Measurements from ENCODE around the gene FKBP14. TPM values are rescaled to one million over a fixed set of nuclear protein-coding genes. Genes with fewer than 3 reads are reported as not detected.
"Not testable (repeated sequence)": the region's sequence is repeated elsewhere in the genome, so short reads cannot be mapped to it uniquely, and the experiment has no call there.

FKBP14 gene
- total and polyA plus RNA-seq, 8 donors, result 3.3 to 12.7 (median 6.0) TPM

- WGBS, 2 donors, result 90 to 94% methylated on average over 12 of the region's 12 CpGs
- Histone ChIP-seq H3K27me3 (no peaks in the 10 kb centered on the region), H3K9me3 (no peaks in the 10 kb centered on the region), H3K4me3 (no peak overlapping the region), H3K4me1 (no peaks in the 10 kb centered on the region), H3K36me3 (no peaks in the 10 kb centered on the region), H3K27ac (no peak overlapping the region)
- FAIRE-seq, result no peak
- intact Hi-C loops (cut with DNase I), result no loop called here
- no peak for TF ChIP-seq CTCF (IDR thresholded peaks at IDR 0.05)
- DNase-seq, result no peak
- no peak for ATAC-seq
Measured at GRCh38 chr7:29968683-29969395, 57.7 kb downstream of the FKBP14 start.

- H3K27me3 ChIP-seq, result no peaks in the 10 kb centered on the region
- H3K9me3 ChIP-seq, result no peaks in the 10 kb centered on the region
- H3K36me3 ChIP-seq, result no peaks in the 10 kb centered on the region
- H3K27ac ChIP-seq, result no peak overlapping the region
- WGBS, 2 donors, result 73 to 85% methylated on average over 3 of the region's 3 CpGs
- H3K4me3 ChIP-seq, result no peak overlapping the region
- TF ChIP-seq CTCF (IDR thresholded peaks at IDR 0.05), result no peak
- no peak for ATAC-seq
- DNase-seq, result no peak
- intact Hi-C loops (cut with DNase I), result no loop called here
- no peaks in the 10 kb centered on the region for H3K4me1 ChIP-seq
- no peak for FAIRE-seq
Measured at GRCh38 chr7:29965030-29965429, 61.5 kb downstream of the FKBP14 start.

- peak; percentile 87 for FAIRE-seq
- intact Hi-C loops (cut with DNase I), result no loop called here
Measured at GRCh38 chr7:29962035-29962434, 64.5 kb downstream of the FKBP14 start.

GRCh38 chr7:29961611-29962010, 64.9 kb downstream of the FKBP14 start:
- WGBS, 2 donors, result 97% methylated on average over 6 to 19 of the region's 19 CpGs
- FAIRE-seq; H3K4me1 ChIP-seq; DNase-seq; H3K4me3 ChIP-seq; H3K27ac ChIP-seq; intact Hi-C loops (cut with DNase I); H3K27me3 ChIP-seq; H3K36me3 ChIP-seq; H3K9me3 ChIP-seq; ATAC-seq: not testable (repeated sequence)

More at GRCh38 chr7:29962035-29962434, 64.5 kb downstream of the FKBP14 start:
- Histone ChIP-seq H3K36me3 (no peaks in the 10 kb centered on the region), H3K27ac (no peak overlapping the region), H3K9me3 (no peaks in the 10 kb centered on the region), H3K4me3 (no peak overlapping the region), H3K27me3 (no peaks in the 10 kb centered on the region), H3K4me1 (no peaks in the 10 kb centered on the region)
- DNase-seq (no peak), ATAC-seq (no peak)
- no peak for TF ChIP-seq CTCF (IDR thresholded peaks at IDR 0.05)
- 95 to 96% methylated on average over 1 of the region's 1 CpG for WGBS, 2 donors

Other genes starting within 250 kb of the FKBP14 start
- gene WIPF3, start 220.2 kb downstream of the FKBP14 start, total RNA-seq, result 1 to 10 TPM in 5 of 6 donors, under 1 TPM in 1; 0.98 to 4.6 (median 1.8) TPM
- gene WIPF3, start 220.2 kb downstream of the FKBP14 start, polyA plus RNA-seq, result 1 to 10 TPM; 1.1 to 1.6 TPM
- 10 to 100 TPM; 25.6 to 48.0 (median 34.8) TPM for gene SCRN1, start 36.9 kb downstream of the FKBP14 start, total RNA-seq
- gene SCRN1, start 36.9 kb downstream of the FKBP14 start, polyA plus RNA-seq, result 10 to 100 TPM in 1 of 2 donors, 1 to 10 TPM in 1; 7.7 to 22.3 TPM
- gene PLEKHA8, start 1.7 kb upstream of the FKBP14 start, total RNA-seq, result 1 to 10 TPM; 3.3 to 9.7 (median 4.7) TPM
- 1 to 10 TPM; 1.7 to 1.9 TPM for gene PLEKHA8, start 1.7 kb upstream of the FKBP14 start, polyA plus RNA-seq
- 10 to 100 TPM in 4 of 6 donors, 1 to 10 TPM in 2; 8.7 to 12.8 (median 11.4) TPM for gene MTURN, start 108.3 kb upstream of the FKBP14 start, total RNA-seq
- gene MTURN, start 108.3 kb upstream of the FKBP14 start, polyA plus RNA-seq, result 10 to 100 TPM in 1 of 2 donors, 1 to 10 TPM in 1; 8.7 to 14.9 TPM

Data from pancreas (tissue), 10 donors.